HUES6 (cell line): ENCODE measurements around the gene COPG1.
"Not testable (repeated sequence)": the region's sequence is repeated elsewhere in the genome, so short reads cannot be mapped to it uniquely, and the experiment has no call there.

Experiments
- H3K27ac ChIP-seq: 2 replicates; pipeline ENCODE4 v1.7.0; 2013; ENCODE audit warnings: low read depth, mild to moderate bottlenecking, low read length, inconsistent platforms
- H3K27me3 ChIP-seq: 2 replicates; pipeline ENCODE4 v1.6.1; 2013; ENCODE audit warnings: low read length; ENCODE audit not compliant: control insufficient read depth, insufficient read depth
- H3K36me3 ChIP-seq: 2 replicates; pipeline ENCODE4 v1.6.1; 2013; ENCODE audit warnings: low read length; ENCODE audit not compliant: control insufficient read depth, insufficient read depth
- H3K4me1 ChIP-seq: 2 replicates; pipeline ENCODE4 v1.6.1; 2013; ENCODE audit warnings: low read length; ENCODE audit not compliant: control insufficient read depth, insufficient read depth
- H3K4me3 ChIP-seq: 2 replicates; pipeline ENCODE4 v1.5.1; 2013; ENCODE audit warnings: low read depth, low read length
- H3K9ac ChIP-seq: one replicate; pipeline ENCODE4 v1.6.1; 2013; ENCODE audit warnings: mild to moderate bottlenecking, low read length
- H3K9me3 ChIP-seq: 2 replicates; pipeline ENCODE4 v1.6.1; 2013; ENCODE audit warnings: low read depth, low read length; ENCODE audit not compliant: control insufficient read depth, insufficient read depth

COPG1 gene, protein sequence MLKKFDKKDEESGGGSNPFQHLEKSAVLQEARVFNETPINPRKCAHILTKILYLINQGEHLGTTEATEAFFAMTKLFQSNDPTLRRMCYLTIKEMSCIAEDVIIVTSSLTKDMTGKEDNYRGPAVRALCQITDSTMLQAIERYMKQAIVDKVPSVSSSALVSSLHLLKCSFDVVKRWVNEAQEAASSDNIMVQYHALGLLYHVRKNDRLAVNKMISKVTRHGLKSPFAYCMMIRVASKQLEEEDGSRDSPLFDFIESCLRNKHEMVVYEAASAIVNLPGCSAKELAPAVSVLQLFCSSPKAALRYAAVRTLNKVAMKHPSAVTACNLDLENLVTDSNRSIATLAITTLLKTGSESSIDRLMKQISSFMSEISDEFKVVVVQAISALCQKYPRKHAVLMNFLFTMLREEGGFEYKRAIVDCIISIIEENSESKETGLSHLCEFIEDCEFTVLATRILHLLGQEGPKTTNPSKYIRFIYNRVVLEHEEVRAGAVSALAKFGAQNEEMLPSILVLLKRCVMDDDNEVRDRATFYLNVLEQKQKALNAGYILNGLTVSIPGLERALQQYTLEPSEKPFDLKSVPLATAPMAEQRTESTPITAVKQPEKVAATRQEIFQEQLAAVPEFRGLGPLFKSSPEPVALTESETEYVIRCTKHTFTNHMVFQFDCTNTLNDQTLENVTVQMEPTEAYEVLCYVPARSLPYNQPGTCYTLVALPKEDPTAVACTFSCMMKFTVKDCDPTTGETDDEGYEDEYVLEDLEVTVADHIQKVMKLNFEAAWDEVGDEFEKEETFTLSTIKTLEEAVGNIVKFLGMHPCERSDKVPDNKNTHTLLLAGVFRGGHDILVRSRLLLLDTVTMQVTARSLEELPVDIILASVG

DNA sequence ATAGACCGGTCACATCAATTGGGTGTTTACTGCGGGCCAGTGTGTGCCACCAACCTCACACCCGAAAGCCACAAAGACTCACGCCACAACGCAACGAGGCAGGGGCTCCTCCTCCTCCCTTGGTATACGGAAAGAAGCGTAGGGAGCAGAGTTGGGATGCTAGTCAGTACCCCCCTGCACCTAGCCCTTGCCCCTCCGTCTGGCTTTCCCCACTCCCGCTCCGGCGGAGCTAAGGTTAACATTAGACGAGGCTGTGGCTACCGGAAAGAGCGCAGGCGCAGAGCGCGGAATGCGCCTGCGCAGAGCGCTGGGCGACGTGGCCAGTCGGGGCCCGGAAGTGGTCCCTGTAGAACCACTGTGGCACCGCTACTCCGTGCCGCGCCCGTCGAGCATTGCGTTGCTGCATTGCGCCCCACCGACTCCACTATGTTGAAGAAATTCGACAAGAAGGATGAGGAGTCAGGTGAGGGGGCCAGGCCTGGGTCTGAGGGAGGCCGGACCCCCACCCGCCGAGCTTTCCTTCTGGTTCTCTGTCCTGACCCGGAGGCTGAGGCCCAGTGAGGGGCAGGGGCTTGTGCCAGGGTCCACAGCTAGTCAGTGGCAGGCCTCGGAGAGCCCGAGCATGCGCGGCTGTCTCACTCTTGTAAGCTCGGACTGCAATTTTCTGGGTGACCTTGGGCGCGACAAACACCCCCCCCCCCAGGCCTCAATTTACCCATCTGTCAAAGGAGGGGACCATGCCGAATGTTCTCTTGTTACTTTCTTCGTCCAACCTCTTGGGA lies at the start of gene COPG1:
Gene COPG1, plus strand, starts transcription at position 323 of the 782 bp plus-strand sequence. Its CDS starts 104 bp downstream, at position 427.
- Histone ChIP-seq H3K27ac (peak within 1 kb of the TSS; percentile 80), H3K4me3 (peak within 1 kb of the TSS; percentile 81), H3K9ac (peak within 1 kb of the TSS; percentile 81), H3K27me3 (no peaks in the 10 kb centered on the region), H3K36me3 (peaks cover 29% of the 10 kb centered on the region), H3K4me1 (peaks cover 11% of the 10 kb centered on the region; the same call in 1 of the 2 replicates), H3K9me3 (no peaks in the 10 kb centered on the region)

DNA sequence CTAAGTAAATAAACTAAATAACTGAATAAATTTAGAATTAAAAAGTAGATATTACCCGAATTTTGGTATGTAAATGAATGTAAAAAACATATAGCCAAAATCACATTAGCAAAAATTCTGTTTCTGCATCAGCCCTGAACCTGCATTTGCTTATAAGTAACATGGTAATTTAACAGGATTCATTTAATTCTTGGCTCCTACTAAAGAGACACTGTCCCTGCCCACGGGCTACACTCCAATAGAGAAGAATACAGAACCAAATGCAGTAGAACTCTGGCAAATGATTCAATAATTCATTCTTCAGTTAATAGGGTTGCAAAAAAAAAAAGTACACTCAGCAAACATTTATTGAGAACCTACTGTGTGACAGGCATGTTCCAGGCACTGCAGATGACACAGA lies 44.9 kb upstream of the COPG1 start:
- Histone ChIP-seq H3K36me3 (no peaks in the 10 kb centered on the region), H3K9ac (no peak overlapping the region), H3K9me3 (no peaks in the 10 kb centered on the region), H3K27me3 (no peaks in the 10 kb centered on the region), H3K4me1 (no peaks in the 10 kb centered on the region), H3K4me3 (no peak overlapping the region), H3K27ac (no peak overlapping the region)

DNA sequence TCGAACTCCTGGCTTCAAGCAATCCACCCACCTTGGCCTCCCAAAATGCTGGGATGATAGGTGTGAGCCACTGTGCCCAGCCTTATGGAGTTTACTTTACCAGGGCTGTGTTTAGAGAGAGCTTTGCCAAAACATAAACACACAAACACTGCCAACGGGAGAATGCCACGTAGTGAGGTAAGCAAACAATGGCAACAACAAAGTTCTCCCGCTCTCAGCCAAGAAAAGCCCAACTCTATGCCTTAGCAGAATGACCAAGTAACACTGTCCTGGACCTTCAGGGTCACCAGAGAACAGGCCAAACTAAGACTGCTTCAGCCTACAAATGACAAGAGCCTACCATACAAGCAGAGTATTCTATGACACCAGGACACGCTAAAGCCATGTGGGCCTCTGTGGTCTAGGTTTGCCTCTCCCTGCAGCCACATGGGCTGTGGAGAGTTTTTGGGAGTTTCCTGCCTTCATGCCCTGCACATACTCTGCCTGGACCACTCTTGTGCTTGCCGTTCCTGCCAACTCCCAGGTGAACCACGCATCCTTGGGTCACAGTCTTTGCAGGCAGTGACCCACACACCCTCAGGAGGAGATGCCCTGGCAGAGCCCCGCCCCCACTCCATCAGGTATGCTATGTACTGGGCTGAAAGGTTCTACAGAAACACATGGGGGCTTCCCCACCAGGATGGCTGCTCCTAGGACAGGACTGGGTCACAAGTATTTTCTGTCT lies 44.1 kb upstream of the COPG1 start:
- no peaks in the 10 kb centered on the region for H3K27me3 ChIP-seq
- H3K4me3 ChIP-seq, result no peak overlapping the region
- H3K36me3 ChIP-seq, result no peaks in the 10 kb centered on the region
- no peak overlapping the region for H3K9ac ChIP-seq
- H3K9me3 ChIP-seq, result no peaks in the 10 kb centered on the region
- H3K4me1 ChIP-seq, result no peaks in the 10 kb centered on the region
- no peak overlapping the region for H3K27ac ChIP-seq

DNA sequence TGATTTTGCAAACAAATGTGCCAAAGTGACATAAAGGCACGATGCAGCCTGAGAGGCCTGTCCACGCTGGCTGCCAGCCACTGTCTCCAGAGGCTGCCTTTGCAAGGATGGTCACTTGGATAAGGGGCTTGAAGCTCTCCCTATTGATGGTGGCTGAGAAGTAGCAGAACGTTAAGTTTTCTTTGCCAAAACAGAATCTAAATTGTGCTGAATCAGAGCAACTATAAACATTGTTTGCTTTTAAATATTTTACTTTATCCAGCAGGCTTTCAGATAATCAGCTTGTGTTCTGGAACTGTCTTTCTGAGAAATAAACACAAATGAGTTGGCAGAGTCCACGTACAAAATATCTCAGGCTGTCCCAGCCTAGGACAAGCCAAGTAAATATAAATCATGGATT lies 41.9 kb upstream of the COPG1 start:
- Histone ChIP-seq H3K9ac (no peak overlapping the region), H3K4me1 (peaks cover 4% of the 10 kb centered on the region; the same call in 1 of the 2 replicates), H3K27me3 (no peaks in the 10 kb centered on the region), H3K4me3 (no peak overlapping the region), H3K36me3 (no peaks in the 10 kb centered on the region), H3K27ac (no peak overlapping the region), H3K9me3 (no peaks in the 10 kb centered on the region)

DNA sequence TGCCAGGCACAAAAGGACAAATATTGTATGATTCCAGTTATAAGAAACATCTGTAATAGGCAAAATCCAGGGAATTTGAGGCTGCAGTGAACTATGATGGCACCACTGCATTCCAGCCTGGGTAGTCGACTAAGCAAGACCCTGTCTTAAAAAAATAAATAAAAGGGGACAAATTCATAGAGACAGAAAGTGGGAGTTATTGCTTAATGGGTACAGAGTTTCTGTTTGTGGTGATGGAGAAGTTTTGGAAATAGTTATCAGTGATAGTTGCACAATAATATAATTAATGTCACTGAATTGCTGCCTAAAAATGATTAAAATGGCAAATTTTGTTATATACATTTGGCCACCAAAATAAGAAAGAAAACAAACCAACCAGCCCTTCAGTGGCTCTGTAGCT lies 38.1 kb upstream of the COPG1 start:
- Histone ChIP-seq H3K9me3 (no peaks in the 10 kb centered on the region), H3K9ac (no peak overlapping the region), H3K36me3 (no peaks in the 10 kb centered on the region), H3K27me3 (no peaks in the 10 kb centered on the region), H3K4me3 (no peak overlapping the region), H3K4me1 (peaks cover 4% of the 10 kb centered on the region; the same call in 1 of the 2 replicates), H3K27ac (no peak overlapping the region)

DNA sequence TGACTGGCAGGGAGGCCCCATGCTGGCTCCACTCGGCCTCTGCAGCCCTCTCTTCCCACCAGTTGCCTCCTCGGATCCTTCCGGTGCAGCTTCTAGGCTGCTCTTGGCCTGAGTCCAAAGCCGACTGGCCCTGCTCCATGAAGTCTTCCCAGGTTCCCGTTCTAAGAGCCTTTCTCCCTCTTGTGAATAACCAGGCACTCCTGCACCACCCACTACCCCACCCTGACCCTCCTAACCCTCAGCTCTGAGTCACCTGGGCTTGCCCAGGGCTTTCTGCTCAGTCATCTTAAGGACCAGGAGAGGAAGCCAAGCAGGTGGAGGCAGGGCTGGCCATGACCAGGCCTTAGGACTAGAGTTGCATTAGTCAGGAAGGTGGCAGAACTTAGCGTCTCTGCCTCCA lies 37.6 kb upstream of the COPG1 start:
- Histone ChIP-seq H3K9me3 (no peaks in the 10 kb centered on the region), H3K27me3 (no peaks in the 10 kb centered on the region), H3K9ac (no peak overlapping the region), H3K4me1 (peaks cover 4% of the 10 kb centered on the region; the same call in 1 of the 2 replicates), H3K27ac (no peak overlapping the region; the same call in 1 of the 2 replicates), H3K36me3 (no peaks in the 10 kb centered on the region), H3K4me3 (no peak overlapping the region)

DNA sequence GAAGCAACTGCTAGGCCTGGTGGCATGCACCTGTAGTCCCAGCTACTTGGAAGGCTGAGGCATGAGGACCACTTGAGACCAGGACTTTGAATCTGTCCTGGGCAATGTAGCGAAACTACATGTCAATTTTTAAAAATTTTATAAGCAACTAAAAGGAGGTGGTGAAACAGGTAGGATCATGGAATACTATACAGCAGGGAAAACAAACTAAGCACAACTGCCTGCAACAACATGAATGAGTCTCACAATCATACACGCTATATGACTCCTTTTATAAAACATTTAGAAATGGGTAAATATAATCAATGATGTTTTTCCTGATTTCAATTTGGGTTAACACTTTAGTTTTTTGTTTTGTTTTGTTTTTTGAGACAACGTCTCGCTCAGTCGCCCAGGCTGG lies 36.2 kb upstream of the COPG1 start:
- no peaks in the 10 kb centered on the region for H3K36me3 ChIP-seq
- no peak overlapping the region for H3K4me3 ChIP-seq
- H3K27ac ChIP-seq, result no peak overlapping the region
- no peak overlapping the region for H3K9ac ChIP-seq
- H3K27me3 ChIP-seq, result no peaks in the 10 kb centered on the region
- H3K4me1 ChIP-seq, result peaks cover 4% of the 10 kb centered on the region; the same call in 1 of the 2 replicates
- H3K9me3 ChIP-seq, result no peaks in the 10 kb centered on the region

DNA sequence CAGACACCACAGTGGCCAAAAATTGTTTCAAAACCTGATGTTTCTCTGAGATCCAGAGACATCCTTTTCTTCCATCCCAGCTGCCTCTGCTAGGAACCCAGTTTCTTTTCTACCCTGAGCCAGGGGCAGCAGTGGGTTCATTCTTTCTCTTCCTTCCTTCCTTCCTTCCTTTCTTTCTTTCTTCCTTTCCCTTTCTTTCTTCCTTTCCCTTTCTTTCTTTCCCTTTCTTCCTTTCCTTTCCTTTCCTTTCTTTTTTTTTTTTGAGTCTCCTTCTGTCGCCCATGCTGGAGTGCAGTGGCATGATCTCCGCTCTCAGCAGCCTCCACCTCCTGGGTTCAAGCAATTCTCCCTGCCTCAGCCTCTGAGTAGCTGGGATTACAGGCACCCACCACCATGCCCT lies 30.7 kb upstream of the COPG1 start:
- Histone ChIP-seq H3K27me3 (no peaks in the 10 kb centered on the region), H3K9me3 (no peaks in the 10 kb centered on the region), H3K4me1 (no peaks in the 10 kb centered on the region), H3K27ac (no peak overlapping the region), H3K4me3 (no peak overlapping the region), H3K36me3 (no peaks in the 10 kb centered on the region), H3K9ac (no peak overlapping the region)

DNA sequence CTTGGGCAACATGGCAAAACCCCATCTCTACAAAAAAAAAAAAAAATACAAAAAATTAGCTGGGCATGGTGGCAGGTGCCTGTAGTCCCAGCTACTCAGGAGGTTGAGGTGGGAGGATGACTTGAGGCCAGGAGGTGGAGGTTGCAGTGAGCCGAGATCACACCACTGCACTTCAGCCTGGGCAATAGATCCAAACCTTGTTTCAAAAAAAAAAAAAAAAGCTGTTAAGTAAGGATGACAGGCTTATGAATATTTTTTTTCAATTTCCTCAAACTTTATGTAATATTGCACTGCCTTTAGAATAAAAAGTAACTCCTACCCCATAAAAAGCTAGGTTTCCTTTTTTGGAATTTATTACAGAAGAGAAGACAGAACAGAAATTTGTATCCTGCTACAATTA lies 25.0 kb upstream of the COPG1 start:
- not testable (repeated sequence) for H3K27ac ChIP-seq, H3K9me3 ChIP-seq, H3K4me3 ChIP-seq, H3K27me3 ChIP-seq, H3K36me3 ChIP-seq, H3K9ac ChIP-seq
- H3K4me1 ChIP-seq, result peaks cover 11% of the 10 kb centered on the region

DNA sequence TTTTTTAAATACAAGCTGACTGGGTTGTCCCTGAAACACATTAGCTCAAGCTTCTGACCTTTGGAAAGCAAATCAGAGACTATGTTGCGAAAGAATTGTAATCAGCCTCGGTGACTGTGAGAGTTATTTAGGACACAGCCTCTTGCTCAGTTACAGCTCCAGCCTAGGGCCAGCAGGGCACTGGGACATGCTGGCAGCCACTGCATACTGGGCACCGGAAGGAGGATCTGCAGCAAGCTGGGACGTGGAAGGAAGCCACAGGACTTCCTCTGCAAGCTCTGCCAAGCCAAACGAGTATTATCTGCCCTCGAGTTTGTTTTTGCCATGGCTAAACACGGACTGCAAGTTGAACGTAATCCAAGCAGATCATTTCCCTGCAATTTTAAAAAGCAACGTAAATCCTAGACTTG lies 24.4 kb upstream of the COPG1 start:
- H3K27me3 ChIP-seq, result no peaks in the 10 kb centered on the region
- H3K4me1 ChIP-seq, result peaks cover 12% of the 10 kb centered on the region
- no peaks in the 10 kb centered on the region for H3K9me3 ChIP-seq
- H3K4me3 ChIP-seq, result no peak overlapping the region
- H3K27ac ChIP-seq, result no peak overlapping the region
- H3K9ac ChIP-seq, result no peak overlapping the region
- H3K36me3 ChIP-seq, result no peaks in the 10 kb centered on the region
